ENCODE results near the gene CASD1.

GRCh38 chr7:94559972-94560371, 50.4 kb downstream of the CASD1 start:
- no peak for TF ChIP-seq CTCF (IDR thresholded peaks at IDR 0.05; ENCODE audit: low read depth, low read length, poor library complexity, severe bottlenecking)
- TF ChIP-seq EZH2phosphoT487 (IDR thresholded peaks at IDR 0.05; ENCODE audit: borderline replicate concordance, low read length) = no peak
